Skeletal muscle tissue (tissue), 4 donors: ENCODE measurements around the gene MYADML2. TPM values are rescaled to one million over a fixed set of nuclear protein-coding genes. Genes with fewer than 3 reads are reported as not detected.

Source experiments
- H3K27ac ChIP-seq: one replicate; pipeline ENCODE4 v1.7.0; 2013; ENCODE audit warnings: mild to moderate bottlenecking, low read depth, low read length, inconsistent platforms
- H3K27me3 ChIP-seq, 3 donors: one replicate each; pipeline ENCODE4 v1.7.0; 2013; ENCODE audit warnings: low read length in 3 of 3; ENCODE audit not compliant: control insufficient read depth in 3 of 3, insufficient read depth in 3 of 3
- H3K36me3 ChIP-seq, 3 donors: one replicate each; pipeline ENCODE4 v1.7.0; 2013; ENCODE audit warnings: low read length in 3 of 3; ENCODE audit not compliant: control insufficient read depth in 3 of 3, insufficient read depth in 3 of 3
- H3K4me1 ChIP-seq, 3 donors: one replicate each; pipeline ENCODE4 v1.7.0; 2013; ENCODE audit warnings: low read length in 3 of 3, mild to moderate bottlenecking in 3 of 3; ENCODE audit not compliant: control insufficient read depth in 3 of 3, insufficient read depth in 3 of 3
- H3K4me3 ChIP-seq, 3 donors: one replicate each; pipeline ENCODE4 v1.7.0; 2013; ENCODE audit warnings: low read length in 3 of 3
- H3K9ac ChIP-seq, 3 donors: one replicate each; pipeline ENCODE4 v1.7.0; 2013; ENCODE audit warnings: low read length in 3 of 3, mild to moderate bottlenecking in 3 of 3, moderate library complexity in 2 of 3, low read depth in 1 of 3
- H3K9me3 ChIP-seq, 3 donors: one replicate each; pipeline ENCODE4 v1.7.0; 2013; ENCODE audit warnings: low read length in 3 of 3; ENCODE audit not compliant: control insufficient read depth in 3 of 3
- total RNA-seq: library from RNA; depleted of rRNA; stranded (reverse); fragments of >200 nt; gene quantifications from one replicate; pipeline ENCODE4 v1.2.3, GENCODE V29; 2014
- donor health status: Osteomylitis.

MYADML2 gene
- total RNA-seq, 1 donor from 2014 or later: 16.7 TPM

- no peak overlapping the region for H3K4me3 ChIP-seq
- H3K9me3 ChIP-seq: no peaks in the 10 kb centered on the region
- H3K36me3 ChIP-seq: peaks cover 0 to 3% (median 0%) of the 10 kb centered on the region in 3 donors
- H3K27me3 ChIP-seq: peaks cover 0 to 7% (median 3%) of the 10 kb centered on the region in 3 donors
- peaks cover 13 to 24% (median 16%) of the 10 kb centered on the region in 3 donors for H3K4me1 ChIP-seq
- H3K27ac ChIP-seq: no peak overlapping the region
- H3K9ac ChIP-seq: no peak overlapping the region
These were observed 16.6 kb downstream of the MYADML2 start for GRCh38 chr17:81930142-81931125.

- Histone ChIP-seq H3K9me3 (no peaks in the 10 kb centered on the region), H3K4me1 (peaks cover 21 to 33% (median 25%) of the 10 kb centered on the region in 3 donors), H3K4me3 (no peak overlapping the region), H3K27me3 (peaks cover 0 to 7% (median 3%) of the 10 kb centered on the region in 3 donors), H3K36me3 (peaks cover 0 to 3% (median 0%) of the 10 kb centered on the region in 3 donors), H3K27ac (no peak overlapping the region), H3K9ac (no peak overlapping the region)
These were observed 17.5 kb downstream of the MYADML2 start for GRCh38 chr17:81929253-81930141.

GRCh38 chr17:81928544-81929252, 18.3 kb downstream of the MYADML2 start:
- peak overlapping the region in 1 of 3 donors; percentile 60 for H3K4me3 ChIP-seq

GRCh38 chr17:81927653-81928543, 19.1 kb downstream of the MYADML2 start, which contains the start of gene MAFG:
MAFG (minus strand) TSS chr17:81927735; CDS start chr17:81923185, 4,550 bp downstream.
- H3K9ac ChIP-seq: peak within 1 kb of the TSS; percentile 80 to 90 (median 84)
- peak within 1 kb of the TSS; percentile 75 to 83 (median 79) for H3K4me3 ChIP-seq
- H3K27me3 ChIP-seq: peaks cover 0 to 4% (median 3%) of the 10 kb centered on the region in 3 donors
- peaks cover 33 to 48% (median 40%) of the 10 kb centered on the region in 3 donors for H3K4me1 ChIP-seq
- no peaks in the 10 kb centered on the region for H3K9me3 ChIP-seq
- H3K36me3 ChIP-seq: peaks cover 0 to under 1% (median 0%) of the 10 kb centered on the region in 3 donors
- H3K27ac ChIP-seq: peak within 1 kb of the TSS; percentile 97

More at GRCh38 chr17:81928544-81929252, 18.3 kb downstream of the MYADML2 start:
- H3K9me3 ChIP-seq: no peaks in the 10 kb centered on the region
- H3K27ac ChIP-seq: no peak overlapping the region
- H3K36me3 ChIP-seq: peaks cover 0 to 3% (median 0%) of the 10 kb centered on the region in 3 donors
- peaks cover 0 to 7% (median 3%) of the 10 kb centered on the region in 3 donors for H3K27me3 ChIP-seq
- peaks cover 29 to 41% (median 33%) of the 10 kb centered on the region in 3 donors for H3K4me1 ChIP-seq
- H3K9ac ChIP-seq: peak overlapping the region in 1 of 3 donors; percentile 45

- peaks cover 0 to 4% (median 3%) of the 10 kb centered on the region in 3 donors for H3K27me3 ChIP-seq
- peak overlapping the region; percentile 75 to 83 (median 79) for H3K4me3 ChIP-seq
- peak overlapping the region; percentile 97 for H3K27ac ChIP-seq
- peak overlapping the region; percentile 80 to 90 (median 84) for H3K9ac ChIP-seq
- peaks cover 40 to 55% (median 47%) of the 10 kb centered on the region in 3 donors for H3K4me1 ChIP-seq
- H3K36me3 ChIP-seq: peaks cover 2 to 6% (median 5%) of the 10 kb centered on the region in 3 donors
- H3K9me3 ChIP-seq: no peaks in the 10 kb centered on the region
These were observed 19.8 kb downstream of the MYADML2 start for GRCh38 chr17:81927152-81927652.

- Histone ChIP-seq H3K27me3 (peaks cover 0 to 4% (median 3%) of the 10 kb centered on the region in 3 donors), H3K36me3 (peaks cover 7 to 10% (median 8%) of the 10 kb centered on the region in 3 donors), H3K9ac (peak overlapping the region; percentile 80 to 90 (median 84)), H3K9me3 (no peaks in the 10 kb centered on the region), H3K4me3 (peak overlapping the region; percentile 75 to 83 (median 79)), H3K27ac (peak overlapping the region; percentile 97), H3K4me1 (peaks cover 45 to 61% (median 52%) of the 10 kb centered on the region in 3 donors)
These were observed 20.4 kb downstream of the MYADML2 start for GRCh38 chr17:81926451-81927151.

- peak overlapping the region; percentile 97 for H3K27ac ChIP-seq
- H3K4me3 ChIP-seq: peak overlapping the region; percentile 75 to 83 (median 79)
- peaks cover 0 to 4% (median 0%) of the 10 kb centered on the region in 3 donors for H3K27me3 ChIP-seq
- peaks cover 49 to 65% (median 56%) of the 10 kb centered on the region in 3 donors for H3K4me1 ChIP-seq
- H3K9me3 ChIP-seq: no peaks in the 10 kb centered on the region
- peaks cover 8 to 11% (median 10%) of the 10 kb centered on the region in 3 donors for H3K36me3 ChIP-seq
- peak overlapping the region; percentile 74 to 90 (median 84) for H3K9ac ChIP-seq
These were observed 21.1 kb downstream of the MYADML2 start for GRCh38 chr17:81925860-81926450.
